ENCODE data around the gene B3GALNT2. TPM values are rescaled to one million over a fixed set of nuclear protein-coding genes. Genes with fewer than 3 reads are reported as not detected.
A peak's percentile ranks its signal among the peaks of the same experiment; 100 is the strongest.
"Not testable (repeated sequence)": the region's sequence is repeated elsewhere in the genome, so short reads cannot be mapped to it uniquely, and the experiment has no call there.

The B3GALNT2 gene
- polyA plus RNA-seq (ENCODE audit: insufficient read length): 37.3 TPM
- long read RNA-seq, donor 1, partial matches to known transcripts: 0 of 1 reads
- long read RNA-seq, donor 1, other reads (novel, unspliced or antisense): 0 of 1 reads
- long read RNA-seq, donor 2, partial matches to known transcripts: 0 of 1 reads
- long read RNA-seq, donor 2, other reads (novel, unspliced or antisense): 0 of 1 reads
- long read RNA-seq, donor 3, partial matches to known transcripts: 0 of 2 reads
- long read RNA-seq, donor 3, other reads (novel, unspliced or antisense): 0 of 2 reads
- long read RNA-seq, donor 4: 0 reads
- long read RNA-seq, donor 5, partial matches to known transcripts: 0 of 1 reads
- long read RNA-seq, donor 5, other reads (novel, unspliced or antisense): 0 of 1 reads
- long read RNA-seq, donor 6, partial matches to known transcripts: 0 of 2 reads
- long read RNA-seq, donor 6, other reads (novel, unspliced or antisense): 0 of 2 reads
- long read RNA-seq, donor 7, partial matches to known transcripts: 0 of 4 reads
- long read RNA-seq, donor 7, other reads (novel, unspliced or antisense): 0 of 4 reads
- long read RNA-seq, donor 8, partial matches to known transcripts: 0 of 3 reads
- long read RNA-seq, donor 8, other reads (novel, unspliced or antisense): 0 of 3 reads

DNA sequence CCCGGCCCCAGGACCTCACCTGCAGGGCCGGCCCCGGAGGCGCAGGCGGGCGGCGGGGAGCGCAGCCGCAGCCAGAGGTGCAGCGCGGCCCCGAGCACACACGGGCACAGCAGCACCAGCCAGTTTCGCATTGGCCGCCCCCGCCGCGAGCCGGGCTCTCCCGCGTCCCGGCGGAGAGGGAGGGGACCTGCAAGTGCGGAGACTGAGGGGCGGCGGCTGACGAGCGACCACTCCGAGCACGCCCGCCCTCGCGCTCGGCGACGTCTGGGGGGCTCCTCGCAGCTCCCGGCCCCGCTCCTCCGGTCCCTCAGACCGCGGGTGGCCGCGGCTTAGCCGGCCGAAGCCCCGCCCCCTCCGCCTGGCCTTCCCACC is at the start of gene B3GALNT2:
Gene B3GALNT2 (minus strand): TSS at position 331 of the 372 bp plus-strand sequence. CDS start 200 bp downstream, at position 131.
- DNase-seq: no peak

DNA sequence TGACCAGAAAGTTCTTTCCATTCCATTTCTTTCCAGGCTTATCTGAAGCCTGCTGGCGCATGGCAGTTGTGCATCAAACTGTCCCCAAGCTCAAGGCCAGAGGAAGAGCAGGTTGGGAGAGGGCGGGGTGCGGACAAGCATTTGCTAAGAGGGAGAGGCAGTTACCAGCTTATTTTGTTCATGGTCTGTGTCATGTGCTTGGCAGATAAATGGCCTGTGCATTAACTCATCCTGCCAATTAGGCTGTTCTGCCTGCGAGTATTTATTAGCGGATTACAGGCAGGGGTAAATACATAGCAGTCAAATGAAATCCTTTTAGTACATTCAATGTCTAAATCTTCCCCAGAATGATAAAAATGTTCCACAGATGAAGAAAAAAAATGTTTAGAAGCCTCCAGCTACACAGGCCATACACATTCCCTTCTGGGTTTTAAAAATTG is 48.9 kb upstream of the B3GALNT2 start:
- DNase-seq: no peak

DNA sequence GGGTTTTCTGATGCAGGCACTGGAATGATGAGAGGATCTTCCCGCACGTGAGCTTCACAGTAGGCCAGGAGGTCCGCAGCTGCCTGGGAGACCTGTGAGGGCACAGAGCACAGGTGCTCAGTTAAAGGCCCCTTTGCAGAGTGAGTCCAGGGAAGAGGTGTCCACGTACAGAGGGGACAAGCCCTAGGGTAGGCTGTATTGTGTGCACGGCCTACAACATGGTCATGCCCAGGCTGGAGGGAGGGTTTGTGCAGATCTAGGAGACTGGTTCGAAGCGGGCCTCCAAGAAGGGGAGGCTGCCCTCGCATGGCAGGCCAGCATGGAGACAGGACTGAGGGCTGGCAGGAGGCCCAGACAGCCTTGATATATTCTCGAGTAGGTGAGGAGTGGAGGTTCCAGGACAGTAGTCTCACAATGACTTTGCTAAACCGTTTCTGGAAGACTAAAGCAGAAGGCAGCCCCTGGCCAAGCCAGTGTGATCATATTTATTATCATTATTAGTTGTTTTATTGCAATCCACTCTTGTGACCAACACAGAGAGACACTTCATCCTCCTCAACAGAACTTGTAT is 48.0 kb upstream of the B3GALNT2 start:
- no peak for DNase-seq

DNA sequence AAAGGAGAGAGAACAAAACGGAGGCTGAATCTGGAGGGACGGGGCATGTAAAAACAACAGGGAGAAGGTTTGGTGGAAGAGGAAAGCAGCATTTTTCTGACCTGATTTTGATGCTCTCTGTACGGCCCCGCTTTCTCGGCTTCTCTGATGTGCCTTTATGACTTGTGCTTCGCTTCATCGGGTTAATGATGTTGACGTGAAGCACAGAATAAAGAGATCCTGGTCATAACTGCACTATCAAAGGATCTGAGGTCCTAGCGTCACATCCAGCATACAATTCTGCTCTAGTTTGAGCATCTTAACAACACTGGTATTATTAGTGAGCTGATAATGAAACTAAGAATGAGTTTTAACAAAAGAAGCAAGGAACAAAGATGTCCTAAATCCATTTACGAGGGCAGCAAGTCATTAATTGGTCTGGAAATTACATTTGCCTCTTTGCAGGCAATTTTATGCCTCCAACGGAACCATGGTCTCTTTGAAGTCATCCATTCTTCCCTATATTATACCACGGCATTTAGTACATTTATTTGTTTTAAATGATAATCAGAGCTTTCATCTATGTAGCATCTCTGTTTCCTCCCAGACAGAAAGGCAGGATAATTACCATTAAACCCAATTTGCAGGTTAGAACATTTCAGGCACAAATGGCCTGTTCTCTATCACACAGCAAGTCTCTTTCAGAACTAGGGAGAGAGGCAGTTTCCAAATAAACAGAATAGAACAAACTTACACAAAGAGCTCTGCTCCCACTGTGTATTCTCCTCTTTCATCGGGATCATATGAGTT is 45.3 kb upstream of the B3GALNT2 start:
- no peak for DNase-seq

DNA sequence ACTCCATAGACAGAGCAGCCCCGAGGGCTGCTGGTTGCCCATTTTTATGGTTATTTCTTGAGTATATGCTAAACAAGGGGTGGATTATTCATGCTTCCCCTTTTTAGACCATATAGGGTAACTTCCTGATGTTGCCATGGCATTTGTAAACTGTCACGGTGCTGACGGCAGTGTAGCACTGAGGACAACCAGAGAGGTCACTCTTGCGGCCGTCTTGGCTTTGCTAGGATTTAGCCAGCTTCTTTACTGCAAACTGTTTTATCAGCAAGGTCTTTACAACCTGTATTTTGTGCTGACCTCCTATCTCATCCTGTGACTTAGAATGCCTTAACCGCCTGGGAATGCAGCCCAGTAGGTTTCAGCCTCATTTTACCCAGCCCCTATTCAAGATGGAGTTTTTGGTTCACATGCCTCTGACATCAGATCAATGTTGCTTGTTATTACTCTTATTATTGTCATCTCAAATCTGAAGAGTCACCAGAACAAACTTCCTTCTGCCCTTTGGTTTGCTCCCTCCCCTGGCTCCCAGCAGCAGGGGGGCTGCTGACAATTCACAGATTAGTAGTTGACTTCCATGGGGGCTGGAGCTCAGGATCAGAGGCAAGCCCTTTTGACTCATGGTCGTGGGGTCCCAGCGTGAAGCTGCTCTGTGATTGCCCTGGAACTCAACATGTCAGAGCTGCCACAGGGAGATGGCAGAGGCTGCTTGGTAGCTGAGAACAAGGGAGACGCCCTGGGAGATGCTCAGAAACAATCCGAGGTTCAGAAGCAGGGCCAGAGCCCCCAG is 42.3 kb upstream of the B3GALNT2 start:
- not testable (repeated sequence) for DNase-seq

DNA sequence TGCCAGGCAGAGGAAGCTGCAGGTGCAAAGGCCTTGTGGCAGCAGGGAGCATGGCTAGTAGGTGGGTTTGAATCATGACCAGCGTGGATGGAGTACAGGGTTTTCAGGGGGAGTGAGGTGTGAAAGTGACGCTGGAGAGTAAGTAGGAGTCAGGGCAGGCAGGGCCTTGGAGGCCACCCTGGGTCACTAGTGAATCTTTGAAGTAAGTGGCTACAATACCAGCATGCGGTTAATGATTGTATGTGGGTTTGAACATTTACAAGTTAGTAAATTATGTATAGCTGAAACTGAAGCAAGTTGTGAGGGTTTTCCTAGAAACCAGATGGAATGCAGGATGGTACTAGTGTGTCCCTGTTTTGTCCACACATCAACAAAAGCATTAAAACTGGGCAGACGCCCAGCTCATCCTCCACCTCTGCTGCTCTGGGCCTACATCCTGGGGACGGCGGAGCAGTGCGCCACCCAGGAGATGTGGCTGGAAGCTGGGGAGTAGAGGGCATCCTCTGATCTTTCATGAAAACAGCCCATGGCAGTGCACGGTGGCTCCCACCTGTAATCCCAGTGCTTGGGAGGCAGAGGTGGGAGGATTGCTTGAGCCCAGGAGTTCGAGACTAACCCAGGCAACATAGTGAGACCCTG is 41.2 kb upstream of the B3GALNT2 start:
- DNase-seq: no peak

DNA sequence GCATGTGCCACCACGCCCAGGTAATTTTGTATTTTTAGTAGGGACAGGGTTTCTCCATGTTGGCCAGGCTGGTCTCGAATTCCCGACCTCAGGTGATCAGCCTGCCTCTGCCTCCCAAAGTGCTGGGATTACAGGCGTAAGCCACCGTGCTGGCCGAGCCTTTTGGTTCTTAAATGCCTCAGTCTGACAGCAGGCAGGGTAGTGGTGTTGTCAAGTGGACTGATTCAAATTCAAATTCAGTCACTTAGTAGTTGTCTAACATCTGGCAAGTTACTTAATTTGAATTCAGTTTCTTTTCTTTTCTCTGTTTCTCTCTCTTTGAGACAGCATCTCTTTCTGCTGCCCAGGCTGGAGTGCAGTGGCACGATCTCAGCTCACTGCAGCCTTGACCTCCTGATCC is 38.6 kb upstream of the B3GALNT2 start:
- not testable (repeated sequence) for DNase-seq

DNA sequence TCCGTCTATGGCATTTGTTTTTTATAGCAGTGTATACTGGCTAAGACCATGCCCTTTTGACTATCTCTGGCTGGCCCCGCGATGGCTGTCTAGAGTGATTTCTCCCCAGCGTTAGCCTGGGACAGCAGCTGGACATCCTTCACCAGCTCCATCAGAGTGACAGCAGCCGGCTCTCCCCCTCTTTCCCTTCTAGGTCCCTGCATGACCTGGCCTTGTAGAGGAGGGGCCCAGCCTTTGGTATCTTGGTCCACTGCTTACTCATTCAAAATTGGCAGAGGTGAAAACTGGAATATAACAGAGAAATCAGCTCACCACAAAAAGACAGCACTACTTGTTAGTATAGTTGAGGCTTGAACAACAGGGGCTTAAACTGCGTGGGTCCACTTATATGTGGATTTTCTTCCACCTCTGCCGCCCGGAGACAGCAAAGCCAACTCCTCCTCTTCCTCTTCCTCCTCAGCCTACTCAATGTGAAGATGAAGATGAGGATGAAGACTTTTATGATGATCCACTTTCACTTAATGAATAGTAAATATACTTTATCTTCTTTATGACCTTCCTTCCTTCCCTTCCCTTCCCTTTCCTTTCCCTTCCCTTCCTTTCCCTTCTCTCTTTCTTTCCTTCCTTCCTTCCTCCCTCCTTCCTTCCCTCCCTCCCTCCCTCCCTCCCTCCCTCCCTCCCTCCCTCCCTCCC is 29.4 kb upstream of the B3GALNT2 start:
- no peak for DNase-seq

DNA sequence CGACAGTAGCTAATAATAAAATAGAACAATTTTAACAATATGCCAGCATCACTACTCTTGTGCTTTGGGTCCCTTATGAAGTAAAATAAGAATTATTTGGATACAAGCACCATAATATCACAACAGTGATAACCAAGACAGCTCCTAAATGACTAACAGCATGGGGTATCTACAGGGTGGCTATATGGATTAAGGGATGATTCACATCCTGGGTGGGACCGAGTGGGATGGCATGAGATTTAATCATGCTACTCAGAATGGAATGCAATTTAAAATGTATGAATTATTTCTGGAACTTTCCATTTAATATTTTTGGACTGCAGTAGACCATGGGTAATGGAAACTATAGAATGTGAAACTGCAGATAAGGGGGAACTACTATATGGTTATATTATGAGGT is 28.1 kb upstream of the B3GALNT2 start:
- no peak for DNase-seq

DNA sequence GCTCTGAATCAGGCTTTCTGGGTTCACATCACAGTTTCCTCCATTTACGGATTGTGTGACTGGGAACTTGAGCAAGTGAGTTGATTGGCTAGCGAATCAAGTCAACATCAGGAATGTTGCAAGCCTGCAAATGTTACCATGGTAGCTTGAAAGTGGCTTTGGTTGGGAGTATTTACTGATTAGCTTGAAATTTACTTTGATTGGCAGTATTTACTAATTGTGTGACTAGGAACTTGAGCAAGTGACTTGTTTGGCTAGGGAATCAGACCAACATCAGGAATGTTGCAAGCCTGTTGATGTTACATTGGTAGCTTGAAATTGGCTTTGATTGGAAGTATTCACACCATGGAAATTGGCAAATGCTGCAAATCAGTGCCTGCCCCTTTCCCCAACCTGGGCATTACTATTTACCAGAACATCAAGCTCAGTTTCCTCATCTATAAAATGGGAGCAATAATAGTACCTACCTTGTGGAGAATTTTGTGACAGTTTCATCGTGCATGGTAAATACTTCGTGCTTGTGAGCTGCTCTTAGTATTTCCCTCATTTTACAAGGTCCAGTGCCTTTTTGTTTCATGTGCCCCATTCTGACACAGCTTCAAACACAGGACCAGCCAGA is 23.1 kb upstream of the B3GALNT2 start:
- no peak for DNase-seq

DNA sequence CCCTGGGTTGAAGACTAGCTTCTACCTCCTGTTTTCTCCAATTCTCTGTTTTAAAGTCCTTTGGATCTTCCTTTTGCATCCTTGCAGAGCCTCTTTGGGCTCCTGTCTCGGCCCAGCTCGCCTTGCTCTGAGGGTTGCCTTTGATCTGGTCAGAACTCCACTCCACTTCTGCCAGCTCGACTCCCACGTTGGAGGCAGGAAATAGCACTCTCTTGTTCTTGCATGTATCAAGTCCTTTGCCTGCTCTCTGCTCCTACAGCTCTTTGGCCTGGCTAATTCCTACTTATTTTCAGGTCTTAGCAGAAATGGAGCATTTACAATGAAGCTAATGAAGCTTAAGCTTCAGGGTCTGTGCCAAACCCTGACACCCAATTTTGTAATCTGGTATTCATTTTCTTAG is 21.1 kb upstream of the B3GALNT2 start:
- DNase-seq: no peak

DNA sequence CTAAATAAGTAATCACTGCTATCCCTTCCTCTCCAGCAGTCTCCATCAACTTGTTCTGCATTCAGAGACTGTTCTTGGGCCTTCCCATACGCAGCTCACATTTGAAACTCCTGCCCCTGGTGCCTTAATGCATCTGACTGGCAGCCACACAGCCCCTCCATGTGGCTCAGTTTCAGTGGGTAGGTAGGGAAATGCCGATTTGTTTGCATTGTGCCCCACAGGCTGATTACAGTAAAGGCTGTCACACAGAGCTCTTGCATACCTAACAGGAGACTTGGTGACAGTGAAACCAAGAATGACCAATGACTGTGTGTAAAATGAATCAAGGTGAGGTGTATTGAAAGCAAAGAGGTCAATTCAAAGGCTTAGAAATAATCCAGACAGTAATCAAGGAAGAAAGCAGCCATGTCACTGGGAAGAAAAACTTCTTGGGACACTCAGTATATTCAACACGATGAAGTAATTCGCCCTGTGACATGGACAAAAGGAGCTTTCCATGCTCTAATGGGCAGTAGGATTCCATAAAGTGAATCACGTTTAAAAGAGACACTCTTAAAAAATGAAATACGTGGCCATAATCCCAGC is 12.7 kb upstream of the B3GALNT2 start:
- DNase-seq: no peak

DNA sequence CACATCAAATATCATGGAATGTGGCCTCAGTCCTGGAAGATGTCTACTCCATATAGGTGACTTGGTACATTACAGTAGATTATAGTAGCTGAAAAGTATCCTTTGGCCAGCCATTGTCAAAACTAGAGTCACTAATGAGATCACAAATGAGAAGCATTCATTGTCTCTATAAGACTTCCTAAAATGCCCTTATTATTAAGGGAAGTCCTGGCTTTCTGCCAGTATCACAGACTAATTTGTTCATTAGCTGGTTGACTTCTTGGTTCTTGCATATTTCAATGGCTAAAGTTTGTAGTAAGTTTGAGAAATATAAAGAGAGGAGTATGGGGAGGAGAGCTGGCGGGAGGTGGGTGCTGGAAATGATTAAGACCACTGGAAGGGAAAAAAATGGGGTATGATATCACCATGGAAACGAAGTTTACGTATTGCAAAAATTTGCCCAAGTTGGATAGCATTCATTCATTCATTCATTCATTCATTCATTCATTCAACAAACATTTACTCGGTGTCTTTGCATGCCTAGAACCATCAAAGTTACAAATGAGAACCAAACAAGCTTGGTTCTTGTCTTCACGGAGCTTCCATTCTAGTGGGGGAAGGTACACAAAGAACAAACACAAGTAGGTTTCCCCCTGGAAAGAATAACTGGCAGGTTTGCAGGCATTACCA is 11.7 kb upstream of the B3GALNT2 start:
- DNase-seq: no peak

DNA sequence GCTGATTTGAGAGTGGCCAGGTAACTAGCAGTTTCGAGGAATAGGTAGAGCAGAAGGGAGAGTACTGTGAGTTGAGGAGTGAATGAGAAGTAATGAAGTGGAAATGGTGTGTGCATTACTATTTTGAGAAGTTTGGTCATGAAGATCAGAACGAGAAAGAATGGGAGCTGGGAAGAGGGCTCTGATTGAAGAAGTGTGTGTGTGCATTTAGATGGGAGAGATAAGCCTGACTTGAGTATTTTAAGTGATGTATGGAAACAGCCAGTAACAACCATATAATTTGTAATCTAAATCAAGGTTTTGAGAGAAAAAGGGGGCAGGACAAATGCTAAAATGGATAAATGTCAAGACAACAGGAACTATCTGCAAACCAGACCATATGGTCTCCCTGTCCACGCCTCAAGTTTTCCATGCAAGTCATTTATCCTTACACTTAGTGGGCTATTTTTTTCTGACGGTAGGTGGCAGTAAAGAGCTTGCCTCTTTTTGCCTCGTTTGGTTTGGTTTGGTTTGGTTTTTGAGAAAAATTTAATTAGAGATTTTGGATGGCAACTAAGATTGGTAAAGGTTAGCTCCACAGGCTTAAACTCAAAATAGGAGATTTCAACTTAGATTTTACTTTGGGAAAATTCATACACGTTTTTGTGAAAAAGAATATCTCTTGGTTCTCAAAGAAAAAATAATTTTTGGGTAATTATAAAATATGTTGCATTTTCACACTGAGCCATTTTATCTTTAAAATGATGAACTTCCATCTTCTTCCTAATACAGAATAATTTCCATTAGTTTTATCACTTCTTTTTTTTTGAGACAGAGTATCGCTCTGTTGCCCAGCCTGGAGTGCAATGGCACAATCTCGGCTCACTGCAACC is 9.5 kb upstream of the B3GALNT2 start:
- peak; percentile 83 for DNase-seq

DNA sequence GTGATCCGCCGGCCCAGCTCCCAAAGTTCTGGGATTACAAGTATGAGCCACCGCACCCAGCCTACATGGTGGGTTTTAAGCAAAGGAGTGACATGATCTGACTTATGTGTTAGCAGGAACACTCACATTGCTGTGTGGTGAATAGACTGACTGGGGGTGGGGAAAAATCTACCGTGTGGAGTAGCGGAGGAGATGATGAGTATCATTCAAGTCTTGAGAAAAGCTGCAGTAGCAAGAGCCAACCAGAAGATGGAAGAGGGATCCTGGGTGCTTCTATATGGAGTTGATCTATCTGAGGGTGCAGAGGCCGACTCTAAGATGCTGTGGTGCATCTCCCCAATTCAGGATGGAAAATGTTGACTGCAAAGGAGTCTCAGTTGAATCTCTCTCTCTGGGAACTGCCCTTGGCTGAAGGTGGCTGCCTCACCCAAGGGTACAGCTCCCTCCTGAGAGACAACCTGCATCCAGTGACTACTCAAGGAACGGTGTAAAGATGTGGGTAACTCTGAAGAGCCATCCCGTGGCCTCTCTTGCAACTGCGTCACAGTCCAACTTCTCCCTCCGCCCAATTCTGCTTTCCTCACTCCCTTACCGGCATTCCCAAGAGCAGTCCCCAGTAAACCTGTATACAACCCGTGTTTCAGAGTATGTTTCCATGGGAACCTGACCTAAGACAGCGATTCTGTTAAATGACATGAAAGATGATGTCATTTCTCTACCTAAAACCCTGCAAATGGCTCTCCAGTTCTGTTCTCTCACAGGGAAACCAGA is 7.4 kb upstream of the B3GALNT2 start:
- no peak for DNase-seq

DNA sequence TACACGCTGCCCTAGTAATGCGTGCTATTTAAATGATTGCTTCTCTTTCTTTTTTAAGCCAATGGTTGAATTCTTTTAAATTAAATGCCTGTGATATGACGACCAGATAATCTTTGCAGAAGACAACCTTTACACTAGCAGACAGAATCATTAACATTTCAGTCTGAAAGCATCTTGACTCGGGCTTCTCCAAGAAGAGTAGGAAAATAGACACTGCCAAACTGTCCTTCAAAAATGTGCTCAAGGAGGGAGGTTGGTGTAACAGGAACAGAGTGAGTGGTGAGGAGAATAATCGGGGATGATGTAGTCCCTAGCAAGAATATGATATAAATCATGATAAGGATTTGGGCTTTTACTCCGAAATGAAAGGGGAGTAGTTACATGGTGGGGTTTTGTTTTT is 6.6 kb upstream of the B3GALNT2 start:
- no peak for DNase-seq

DNA sequence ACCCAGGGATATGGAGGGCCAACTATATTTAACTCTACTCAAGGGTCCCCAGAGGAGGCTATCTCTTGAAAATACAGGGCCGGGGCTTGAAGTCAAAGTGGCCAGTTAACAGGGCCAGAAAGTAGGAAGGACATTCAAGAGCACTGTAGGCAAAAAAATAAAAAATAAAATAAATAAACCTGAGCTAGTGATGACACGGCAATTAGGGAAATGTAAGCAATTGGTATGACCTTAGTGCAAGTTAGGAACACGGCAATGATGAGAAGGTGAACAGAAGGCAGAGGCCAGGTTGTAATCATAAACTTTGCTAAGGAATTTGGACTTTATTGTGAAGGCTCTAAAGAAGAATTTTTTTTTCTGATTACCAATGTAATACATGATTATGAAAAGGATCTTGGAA is 3.4 kb upstream of the B3GALNT2 start:
- no peak for DNase-seq

All from left kidney (tissue), 8 donors.